HepG2 (cell line): ENCODE results near the gene SMYD4. TPM values are rescaled to one million over a fixed set of nuclear protein-coding genes. Genes with fewer than 3 reads are reported as not detected.

Source experiments
- ATF6 ChIP-seq: sonication (generic); formaldehyde crosslinking; conservative IDR thresholded peaks from 2 replicates; pipeline ENCODE4 v1.4.0; 2020; ENCODE audit warnings: missing genetic modification reagents
- BATF2 ChIP-seq: sonication (generic); formaldehyde crosslinking; IDR thresholded peaks from 2 replicates; pipeline ENCODE4 v1.8.0; 2022; ENCODE audit warnings: mild to moderate bottlenecking, missing genetic modification reagents, moderate library complexity
- CENPT ChIP-seq: sonication (generic); formaldehyde crosslinking; IDR thresholded peaks from 2 replicates; pipeline ENCODE4 v1.8.0; 2022; ENCODE audit warnings: low read depth, mild to moderate bottlenecking, moderate library complexity, missing genetic modification reagents
- FOSL2 ChIP-seq: sonication (generic); formaldehyde crosslinking; IDR thresholded peaks from 2 replicates; pipeline ENCODE4 v1.4.0; 2020; ENCODE audit warnings: missing genetic modification reagents
- HNF1B ChIP-seq: sonication (generic); formaldehyde crosslinking; IDR thresholded peaks from 2 replicates; pipeline ENCODE4 v1.5.1; 2020; ENCODE audit warnings: mild to moderate bottlenecking, moderate library complexity, missing genetic modification reagents
- HOMEZ ChIP-seq: IDR thresholded peaks from 2 replicates; pipeline ENCODE4 v1.6.1; 2016; ENCODE audit warnings: low read depth
- KDM6A ChIP-seq: IDR thresholded peaks from 2 replicates; pipeline ENCODE4 v1.6.1; 2016; ENCODE audit warnings: low read depth
- KLF6 ChIP-seq: IDR thresholded peaks from 2 replicates; pipeline ENCODE4 v1.8.0; 2016; ENCODE audit warnings: missing biosample characterization, missing genetic modification reagents
- MTF1 ChIP-seq: sonication (generic); formaldehyde crosslinking; IDR thresholded peaks from 2 replicates; pipeline ENCODE4 v1.5.0; 2020; ENCODE audit warnings: missing genetic modification reagents
- NCOR1 ChIP-seq: fragments of 200-600 bp; sonication (generic); IDR thresholded peaks from 2 replicates; pipeline ENCODE4 v1.7.0; 2017; ENCODE audit warnings: antibody characterized with exemption, low read length, borderline replicate concordance
- NFKB2 ChIP-seq: sonication (generic); formaldehyde crosslinking; IDR thresholded peaks from 2 replicates; pipeline ENCODE4 v1.4.0; 2020; ENCODE audit warnings: missing genetic modification reagents, borderline replicate concordance
- NR3C1 ChIP-seq: sonication (generic); formaldehyde crosslinking; IDR thresholded peaks from 2 replicates; pipeline ENCODE4 v1.4.0; 2020; ENCODE audit warnings: missing genetic modification reagents
- PAF1 ChIP-seq: IDR thresholded peaks from 2 replicates; pipeline ENCODE4 v1.6.1; 2016; ENCODE audit warnings: missing genetic modification reagents, missing compliant biosample characterization
- POGZ ChIP-seq: sonication (generic); formaldehyde crosslinking; IDR thresholded peaks from 2 replicates; pipeline ENCODE4 v1.4.0; 2020; ENCODE audit warnings: mild to moderate bottlenecking, missing genetic modification reagents
- TEF ChIP-seq: sonication (generic); formaldehyde crosslinking; IDR thresholded peaks from 2 replicates; pipeline ENCODE4 v1.5.0; 2020; ENCODE audit warnings: missing genetic modification reagents
- TP53 ChIP-seq: sonication (generic); formaldehyde crosslinking; conservative IDR thresholded peaks from 2 replicates; pipeline ENCODE4 v1.4.0; 2020; ENCODE audit warnings: missing genetic modification reagents
- ZNF317 ChIP-seq: sonication (generic); formaldehyde crosslinking; IDR thresholded peaks from 2 replicates; pipeline ENCODE4 v1.5.0; 2020; ENCODE audit warnings: mild to moderate bottlenecking, missing genetic modification reagents
- ZNF326 ChIP-seq: sonication (generic); formaldehyde crosslinking; IDR thresholded peaks from 2 replicates; pipeline ENCODE4 v1.4.0; 2020; ENCODE audit warnings: missing genetic modification reagents, borderline replicate concordance
- ZNF350 ChIP-seq: sonication (generic); formaldehyde crosslinking; IDR thresholded peaks from 2 replicates; pipeline ENCODE4 v1.4.0; 2020; ENCODE audit warnings: mild to moderate bottlenecking, low read depth, missing genetic modification reagents, borderline replicate concordance
- ZNF432 ChIP-seq: sonication (generic); formaldehyde crosslinking; IDR thresholded peaks from 2 replicates; pipeline ENCODE4 v1.5.0; 2020; ENCODE audit warnings: missing genetic modification reagents, mild to moderate bottlenecking, borderline replicate concordance
- ZNF569 ChIP-seq: sonication (generic); formaldehyde crosslinking; IDR thresholded peaks from 2 replicates; pipeline ENCODE4 v1.5.0; 2020; ENCODE audit warnings: mild to moderate bottlenecking, missing genetic modification reagents, moderate library complexity, borderline replicate concordance
- ZNF670 ChIP-seq: sonication (generic); formaldehyde crosslinking; IDR thresholded peaks from 2 replicates; pipeline ENCODE4 v1.8.0; 2022; ENCODE audit warnings: mild to moderate bottlenecking, missing genetic modification reagents, borderline replicate concordance
- polyA plus RNA-seq, 8 experiments: library from polyadenylated mRNA; depleted of rRNA in 3 of 8; stranded (reverse) in 7 of 8; unstranded in 1 of 8; fragments of >200 nt; fragmentation: Illumina TruSeq in 4 of 8; extraction: Trizol in 4 of 8; gene quantifications; 2 replicates each; pipeline versions ENCODE4 v1.2.1 to v1.2.3, GENCODE V29; 2011 to 2016; ENCODE audit warnings: low read depth in 4 of 8, missing spikeins in 1 of 8, mixed read lengths in 1 of 8; ENCODE audit not compliant: insufficient read depth in 1 of 8
- total RNA-seq, 5 experiments: library from RNA; depleted of rRNA; stranded (reverse); fragments of >200 nt; fragmentation: Illumina TruSeq; extraction: Trizol; gene quantifications; 2 replicates each; pipeline ENCODE4 v1.2.3, GENCODE V29; 2016; ENCODE audit warnings: low read depth in 1 of 5

The SMYD4 gene
- total and polyA plus RNA-seq, 2 of the 13 experiments (the other 11 are each of a cell fraction or from before 2014, with no cell fraction given): 7.4 to 11.3 TPM

GRCh38 chr17:1762901-1763898 is 66.5 kb downstream of the SMYD4 start (continued):
- TF ChIP-seq ATF6 (CRISPR knock-in tag) (0 out of 2 replicates have a peak, but pooled peaks have one; percentile 29), PAF1 (CRISPR knock-in tag) (peak; percentile 69; the same call in 1 of the 2 replicates), KLF6 (peak; percentile 57), NFKB2 (CRISPR knock-in tag) (peak; percentile 38; the same call in 1 of the 2 replicates), ZNF432 (CRISPR knock-in tag) (no peak), NR3C1 (no peak), POGZ (CRISPR knock-in tag) (peak; percentile 47), TP53 (CRISPR knock-in tag) (no peak), TEF (CRISPR knock-in tag) (no peak), ZNF670 (peak; percentile 20; the same call in 1 of the 2 replicates), NCOR1 (peak; percentile 93), FOSL2 (peak; percentile 75), ZNF326 (CRISPR knock-in tag) (no peak; the same call in 1 of the 2 replicates), ZNF350 (CRISPR knock-in tag) (peak; percentile 69; the same call in 1 of the 2 replicates), HNF1B (CRISPR knock-in tag) (0 out of 2 replicates have a peak, but pooled peaks have one; percentile 45), ZNF317 (CRISPR knock-in tag) (peak; percentile 83), CENPT (CRISPR knock-in tag) (no peak), ZNF569 (CRISPR knock-in tag) (no peak), BATF2 (CRISPR knock-in tag) (no peak), HOMEZ (CRISPR knock-in tag) (no peak), MTF1 (CRISPR knock-in tag) (peak; percentile 56; the same call in 1 of the 2 replicates), KDM6A (CRISPR knock-in tag) (peak; percentile 90)
